ENCODE measurements around the gene MND1. TPM values are rescaled to one million over a fixed set of nuclear protein-coding genes. Genes with fewer than 3 reads are reported as not detected.

Gene MND1
- total RNA-seq, 1 experiment from 2014 or later: 21.8 TPM

DNA sequence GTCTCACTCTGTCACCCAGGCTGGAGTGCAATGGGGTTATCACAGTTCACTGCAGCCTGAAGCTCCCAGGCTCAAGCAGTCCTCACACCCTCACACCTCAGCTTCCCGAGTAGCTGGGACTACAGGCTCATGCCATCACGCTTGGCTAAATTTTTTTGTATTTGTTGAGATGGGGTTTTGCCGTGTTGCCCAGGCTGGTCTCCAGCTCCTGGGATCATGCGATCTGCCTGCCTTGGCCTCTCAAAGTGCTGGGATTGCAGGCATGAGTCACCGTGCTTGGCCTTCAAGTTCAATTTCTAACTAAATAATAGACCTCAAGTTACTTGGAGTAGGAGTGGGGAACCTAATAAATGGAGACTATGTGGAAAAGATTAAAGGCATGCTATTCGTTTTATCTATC lies 48.9 kb downstream of the MND1 start:
- H3K9me3 ChIP-seq: no peaks in the 10 kb centered on the region
- H3K27me3 ChIP-seq (replicated peaks; ENCODE audit: control insufficient read depth, insufficient read depth, low read length): no peaks in the 10 kb centered on the region
- no peak for TF ChIP-seq CTCF (IDR thresholded peaks at IDR 0.05; ENCODE audit: insufficient read depth in 1 of 2, low read depth in 1 of 2, low read length in 1 of 2, severe bottlenecking in 1 of 2, unreplicated experiment in 1 of 2)
- no peaks in the 10 kb centered on the region for H3K36me3 ChIP-seq (ENCODE audit: control insufficient read depth, insufficient read depth, low read length)
- Mint-ChIP-seq H3K9me3 (ENCODE audit: unreplicated experiment) (no peaks in the 10 kb centered on the region), H3K36me3 (ENCODE audit: insufficient read depth, unreplicated experiment) (no peaks in the 10 kb centered on the region), H3K27ac (ENCODE audit: unreplicated experiment) (no peak overlapping the region), H3K4me3 (ENCODE audit: unreplicated experiment) (no peak overlapping the region), H3K27me3 (ENCODE audit: insufficient read depth, unreplicated experiment) (no peaks in the 10 kb centered on the region), H3K4me1 (ENCODE audit: low read depth, unreplicated experiment) (no peaks in the 10 kb centered on the region)
- ChIA-PET CTCF (no interaction called here), POLR2A (no interaction called here)
- no peaks in the 10 kb centered on the region for H3K4me1 ChIP-seq
- no peak overlapping the region for H3K4me3 ChIP-seq (ENCODE audit: low read depth, low read length)
- intact Hi-C loops (cut with micrococcal nuclease; ENCODE audit: unreplicated experiment): no loop called here
- BruUV-seq (replicated peaks): no TSS peak
- DNase-seq: no peak

DNA sequence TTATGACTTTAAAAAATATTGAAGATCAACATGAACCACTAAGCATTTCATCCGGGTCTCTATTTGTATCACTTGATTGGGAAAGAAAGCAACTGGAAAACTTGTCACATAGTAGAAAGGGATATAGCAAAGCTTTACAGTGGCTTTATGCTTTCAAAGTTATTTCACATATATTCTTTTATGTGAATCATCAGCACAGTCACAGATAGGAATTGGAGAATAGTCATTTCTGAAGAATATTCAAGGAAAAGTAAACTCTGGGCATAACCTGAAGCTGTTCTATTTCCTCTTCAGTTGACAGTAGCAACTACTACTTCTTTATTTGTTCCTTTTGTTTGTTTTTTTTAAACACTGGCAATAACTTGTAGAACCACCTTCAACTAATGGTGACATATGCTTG lies 50.5 kb downstream of the MND1 start:
- H3K9me3 Mint-ChIP-seq (ENCODE audit: unreplicated experiment): no peaks in the 10 kb centered on the region

GRCh38 chr4:153398713-153399112 lies 54.2 kb downstream of the MND1 start:
- H3K36me3 Mint-ChIP-seq (ENCODE audit: insufficient read depth, unreplicated experiment): no peaks in the 10 kb centered on the region
- intact Hi-C loops (cut with micrococcal nuclease; ENCODE audit: unreplicated experiment): no loop called here
- POLR2A ChIA-PET: no interaction called here
- Histone ChIP-seq H3K4me3 (ENCODE audit: low read depth, low read length) (no peak overlapping the region), H3K9me3 (no peaks in the 10 kb centered on the region), H3K36me3 (ENCODE audit: control insufficient read depth, insufficient read depth, low read length) (no peaks in the 10 kb centered on the region), H3K4me1 (no peaks in the 10 kb centered on the region), H3K27me3 (replicated peaks; ENCODE audit: control insufficient read depth, insufficient read depth, low read length) (no peaks in the 10 kb centered on the region)
- H3K27me3 Mint-ChIP-seq (ENCODE audit: insufficient read depth, unreplicated experiment): no peaks in the 10 kb centered on the region
- no peaks in the 10 kb centered on the region for H3K4me1 Mint-ChIP-seq (ENCODE audit: low read depth, unreplicated experiment)
- no peak for TF ChIP-seq CTCF (IDR thresholded peaks at IDR 0.05; ENCODE audit: insufficient read depth in 1 of 2, low read depth in 1 of 2, low read length in 1 of 2, severe bottlenecking in 1 of 2, unreplicated experiment in 1 of 2)
- H3K4me3 Mint-ChIP-seq (ENCODE audit: unreplicated experiment): no peak overlapping the region
- no TSS peak for BruUV-seq (replicated peaks)
- no peaks in the 10 kb centered on the region for H3K9me3 Mint-ChIP-seq (ENCODE audit: unreplicated experiment)
- H3K27ac Mint-ChIP-seq (ENCODE audit: unreplicated experiment): no peak overlapping the region
- no peak for DNase-seq
- CTCF ChIA-PET: no interaction called here

More for the DNA sequence above, 50.5 kb downstream of the MND1 start:
- H3K36me3 ChIP-seq (ENCODE audit: control insufficient read depth, insufficient read depth, low read length): no peaks in the 10 kb centered on the region
- TF ChIP-seq CTCF (IDR thresholded peaks at IDR 0.05; ENCODE audit: insufficient read depth in 1 of 2, low read depth in 1 of 2, low read length in 1 of 2, severe bottlenecking in 1 of 2, unreplicated experiment in 1 of 2): no peak
- intact Hi-C loops (cut with micrococcal nuclease; ENCODE audit: unreplicated experiment): no loop called here
- H3K9me3 ChIP-seq: no peaks in the 10 kb centered on the region
- Mint-ChIP-seq H3K36me3 (ENCODE audit: insufficient read depth, unreplicated experiment) (no peaks in the 10 kb centered on the region), H3K27ac (ENCODE audit: unreplicated experiment) (no peak overlapping the region), H3K4me3 (ENCODE audit: unreplicated experiment) (no peak overlapping the region), H3K27me3 (ENCODE audit: insufficient read depth, unreplicated experiment) (no peaks in the 10 kb centered on the region), H3K4me1 (ENCODE audit: low read depth, unreplicated experiment) (no peaks in the 10 kb centered on the region)
- H3K4me3 ChIP-seq (ENCODE audit: low read depth, low read length): no peak overlapping the region
- CTCF ChIA-PET: no interaction called here
- no TSS peak for BruUV-seq (replicated peaks)
- H3K27me3 ChIP-seq (replicated peaks; ENCODE audit: control insufficient read depth, insufficient read depth, low read length): no peaks in the 10 kb centered on the region
- POLR2A ChIA-PET: no interaction called here
- DNase-seq: no peak
- H3K4me1 ChIP-seq: no peaks in the 10 kb centered on the region
